ENCODE measurements around the gene CENPQ. TPM values are rescaled to one million over a fixed set of nuclear protein-coding genes. Genes with fewer than 3 reads are reported as not detected.

CENPQ gene
- total and polyA plus RNA-seq, 2 of the 8 experiments (the other 6 are each of a cell fraction or from before 2014, with no cell fraction given), result 9.4 to 19.6 TPM

- H4K8ac ChIP-seq (ENCODE audit: extremely low read depth, insufficient read depth, low read length), result no peak overlapping the region
- H2AK5ac ChIP-seq (ENCODE audit: low read depth, low read length), result no peak overlapping the region
- H4K20me1 ChIP-seq (replicated peaks in 1 of 2; ENCODE audit: control insufficient read depth in 1 of 2, insufficient read depth in 2 of 2, low read length in 2 of 2), result no peaks in the 10 kb centered on the region
- no peak overlapping the region for H2BK12ac ChIP-seq (ENCODE audit: low read depth, low read length)
- no peaks in the 10 kb centered on the region for H3K9me3 ChIP-seq (ENCODE audit: insufficient read depth in 2 of 2, low read depth in 1 of 2, low read length in 1 of 2)
- H3K4ac ChIP-seq (replicated peaks; ENCODE audit: insufficient read length, low read depth, low read length), result no peak overlapping the region
- no peak overlapping the region for H2BK5ac ChIP-seq (ENCODE audit: low read depth, low read length)
- DNase-seq (ENCODE audit: low read depth in 1 of 2, low spot score in 2 of 2) (no peak), FAIRE-seq (no peak)
- no peak overlapping the region for H3K23ac ChIP-seq (ENCODE audit: insufficient read length)
- no peak overlapping the region for H2BK20ac ChIP-seq (ENCODE audit: low read length)
- H2AFZ ChIP-seq (ENCODE audit: low read length), result no peak overlapping the region
- H3K9ac ChIP-seq (replicated peaks in 1 of 4; ENCODE audit: extremely low read depth in 1 of 4, low read depth in 3 of 4, low read length in 3 of 4), result no peak overlapping the region
- no peak overlapping the region for H3K18ac ChIP-seq (ENCODE audit: extremely low read depth, low read length)
- H2BK15ac ChIP-seq (ENCODE audit: low read length), result no peak overlapping the region
- no peak overlapping the region for H4K91ac ChIP-seq (replicated peaks; ENCODE audit: insufficient read length, low read length)
- no peaks in the 10 kb centered on the region for H3K79me2 ChIP-seq (ENCODE audit: control insufficient read depth in 1 of 2, insufficient read depth in 2 of 2, low read length in 2 of 2)
- H3K27ac ChIP-seq (ENCODE audit: low read depth, low read length), result no peak overlapping the region
- no peaks in the 10 kb centered on the region for H3K23me2 ChIP-seq (ENCODE audit: low read depth, low read length)
- H3K56ac ChIP-seq (replicated peaks; ENCODE audit: insufficient read length, low read depth, low read length), result no peak overlapping the region
- no peak overlapping the region for H3K4me3 ChIP-seq (ENCODE audit: extremely low read depth in 1 of 4, insufficient read depth in 2 of 4, low read depth in 3 of 4, low read length in 4 of 4)
- no peak overlapping the region for H3K4me2 ChIP-seq (ENCODE audit: insufficient read depth in 1 of 2, low read depth in 2 of 2, low read length in 2 of 2)
- no peak overlapping the region for H4K5ac ChIP-seq (ENCODE audit: insufficient read length, low read depth, low read length)
- no peak overlapping the region for H3K14ac ChIP-seq (ENCODE audit: insufficient read length)
- no peaks in the 10 kb centered on the region for H3K79me1 ChIP-seq (ENCODE audit: low read depth, low read length)
- H3K27me3 ChIP-seq (replicated peaks in 1 of 4; ENCODE audit: control insufficient read depth in 3 of 4, extremely low read depth in 1 of 4, insufficient read depth in 3 of 4, low read length in 3 of 4), result no peaks in the 10 kb centered on the region
- ChIA-PET POLR2A (ENCODE audit: partially characterized antibody) (no interaction called here), CTCF (ENCODE audit: partially characterized antibody) (interaction anchor here (0.9 to 1.9 kb wide), 2 partner anchors 9 to 84 kb away, joined by 3 to 9 read pairs; no protein-coding TSS in a partner anchor)
- H2BK120ac ChIP-seq (replicated peaks; ENCODE audit: low read depth, low read length), result no peak overlapping the region
- 80% methylated on average over 7 of the region's 7 CpGs; no CpG with 5 or more reads in 1 of the 2 experiments for WGBS, 2 experiments (ENCODE audit: extremely low coverage in 1 of 2, insufficient coverage in 1 of 2, insufficient read length in 1 of 2, insufficient replicate concordance in 2 of 2, low coverage in 1 of 2, low lambda C conversion rate in 2 of 2, missing lambda C conversion rate in 1 of 2)
- H3K4me1 ChIP-seq (replicated peaks in 1 of 4; ENCODE audit: control insufficient read depth in 3 of 4, insufficient read depth in 4 of 4, low read length in 3 of 4), result peaks cover 0 to 7% (median 2%) of the 10 kb centered on the region in 4 experiments; a peak in 2 of 7 replicates
- no peaks in the 10 kb centered on the region for H3K36me3 ChIP-seq (ENCODE audit: control insufficient read depth in 2 of 4, insufficient read depth in 4 of 4, low read length in 3 of 4)
- no peak for TF ChIP-seq GABPA (IDR thresholded peaks at IDR 0.05; ENCODE audit: borderline replicate concordance, insufficient read depth, low read length)
- TF ChIP-seq NANOG (IDR thresholded peaks at IDR 0.05; ENCODE audit: insufficient read depth, low read depth, low read length, poor library complexity, severe bottlenecking), result no peak
- no peak for TF ChIP-seq SRF (IDR thresholded peaks at IDR 0.05; ENCODE audit: low read depth, low read length)
- no peak for TF ChIP-seq CHD1 (IDR thresholded peaks at IDR 0.05; ENCODE audit: low read depth, low read length)
- TF ChIP-seq EZH2 (IDR thresholded peaks at IDR 0.05; ENCODE audit: low read depth, low read length, severe bottlenecking), result no peak
- no peak for TF ChIP-seq TEAD4 (IDR thresholded peaks at IDR 0.05; ENCODE audit: low read depth, low read length)
- no peak for TF ChIP-seq PHF8 (conservative IDR thresholded peaks at IDR 0.05; ENCODE audit: low read depth, low read length)
- TF ChIP-seq KDM4A (IDR thresholded peaks at IDR 0.05; ENCODE audit: low read depth, low read length, severe bottlenecking), result no peak
- TF ChIP-seq RAD21 (IDR thresholded peaks at IDR 0.05 in 1 of 2, conservative IDR thresholded peaks at IDR 0.05 in 1 of 2; ENCODE audit: low read depth in 2 of 2, low read length in 2 of 2), result no peak
- TF ChIP-seq TCF12 (IDR thresholded peaks at IDR 0.05; ENCODE audit: low read depth, low read length), result no peak
- TF ChIP-seq RXRA (IDR thresholded peaks at IDR 0.05; ENCODE audit: insufficient read depth, low read depth, low read length), result no peak
- TF ChIP-seq SUZ12 (IDR thresholded peaks at IDR 0.05; ENCODE audit: low read length), result no peak
Observed at GRCh38 chr6:49522710-49523593, 59.8 kb downstream of the CENPQ start.

Measured in H1 (cell line).